NCI-H2029 treated with DMSO at 0.1 percent for 48 hours (cell line): ENCODE results near the gene TMEM187.

Experiments used
- DNase-seq: peaks from one replicate; lab custom pipeline; 2025; lab: John Stamatoyannopoulos, UW

The TMEM187 gene

GRCh38 chrX:154000051-154000450 lies 27.5 kb downstream of the TMEM187 start:
- no peak for DNase-seq

- DNase-seq = peak; percentile 62
These were observed 29.7 kb downstream of the TMEM187 start for GRCh38 chrX:154002215-154002719.

- DNase-seq = no peak
These were observed 31.8 kb downstream of the TMEM187 start for GRCh38 chrX:154004315-154004714.

- no peak for DNase-seq
These were observed 34.4 kb downstream of the TMEM187 start for GRCh38 chrX:154006947-154007346.

GRCh38 chrX:154008521-154008920 lies 36.0 kb downstream of the TMEM187 start:
- no peak for DNase-seq

GRCh38 chrX:154010330-154011087 lies 38.0 kb downstream of the TMEM187 start:
- no peak for DNase-seq

- no peak for DNase-seq
These were observed 39.1 kb downstream of the TMEM187 start for GRCh38 chrX:154011376-154012335.

- DNase-seq = no peak
These were observed 39.9 kb downstream of the TMEM187 start for GRCh38 chrX:154012336-154012991.

GRCh38 chrX:154013001-154013421 lies 40.5 kb downstream of the TMEM187 start:
- no peak for DNase-seq

- DNase-seq = no peak
These were observed 41.2 kb downstream of the TMEM187 start for GRCh38 chrX:154013614-154014360.

GRCh38 chrX:154014429-154015380 lies 42.2 kb downstream of the TMEM187 start:
- no peak for DNase-seq

- DNase-seq = no peak
These were observed 43.2 kb downstream of the TMEM187 start for GRCh38 chrX:154015581-154016264.

- no peak for DNase-seq
These were observed 44.0 kb downstream of the TMEM187 start for GRCh38 chrX:154016366-154017076.

- no peak for DNase-seq
These were observed 45.4 kb downstream of the TMEM187 start for GRCh38 chrX:154017766-154018517.

GRCh38 chrX:154018518-154019060 lies 46.0 kb downstream of the TMEM187 start:
- no peak for DNase-seq

- DNase-seq = no peak
These were observed 46.6 kb downstream of the TMEM187 start for GRCh38 chrX:154019061-154019621.

GRCh38 chrX:154019633-154020528 lies 47.3 kb downstream of the TMEM187 start, which contains the start of gene IRAK1:
TSS of gene IRAK1 (minus strand) at chrX:154019902. CDS start at chrX:154019812, 90 bp downstream.
- DNase-seq = no peak
